ENCODE measurements around the gene ATP8B4. TPM values are rescaled to one million over a fixed set of nuclear protein-coding genes. Genes with fewer than 3 reads are reported as not detected.

The ATP8B4 gene
- total and polyA plus RNA-seq, 2 of the 8 experiments (the other 6 are each of a cell fraction or from before 2014, with no cell fraction given), result 0.17 to 0.24 TPM

GRCh38 chr15:50141856-50142255 lies 22.8 kb upstream of the ATP8B4 start:
- Histone ChIP-seq H3K79me1 (ENCODE audit: low read depth, low read length) (no peaks in the 10 kb centered on the region), H2AK5ac (ENCODE audit: low read depth, low read length) (no peak overlapping the region), H3K36me3 (ENCODE audit: control insufficient read depth in 2 of 4, insufficient read depth in 4 of 4, low read length in 3 of 4) (no peaks in the 10 kb centered on the region), H4K91ac (replicated peaks; ENCODE audit: insufficient read length, low read length) (no peak overlapping the region), H3K79me2 (ENCODE audit: control insufficient read depth in 1 of 2, insufficient read depth in 2 of 2, low read length in 2 of 2) (no peaks in the 10 kb centered on the region), H3K4me1 (replicated peaks in 1 of 4; ENCODE audit: control insufficient read depth in 3 of 4, insufficient read depth in 4 of 4, low read length in 3 of 4) (peaks cover 0 to 3% (median 0%) of the 10 kb centered on the region in 4 experiments; a peak in 1 of 7 replicates), H2BK120ac (replicated peaks; ENCODE audit: low read depth, low read length) (no peak overlapping the region), H2BK15ac (ENCODE audit: low read length) (no peak overlapping the region), H3K18ac (ENCODE audit: extremely low read depth, low read length) (no peak overlapping the region), H3K4me3 (ENCODE audit: extremely low read depth in 1 of 4, insufficient read depth in 2 of 4, low read depth in 3 of 4, low read length in 4 of 4) (no peak overlapping the region), H4K5ac (ENCODE audit: insufficient read length, low read depth, low read length) (no peak overlapping the region), H3K27ac (ENCODE audit: low read depth, low read length) (no peak overlapping the region), H3K4me2 (ENCODE audit: insufficient read depth in 1 of 2, low read depth in 2 of 2, low read length in 2 of 2) (no peak overlapping the region), H2BK20ac (ENCODE audit: low read length) (no peak overlapping the region), H3K56ac (replicated peaks; ENCODE audit: insufficient read length, low read depth, low read length) (no peak overlapping the region), H2BK12ac (ENCODE audit: low read depth, low read length) (no peak overlapping the region), H3K14ac (ENCODE audit: insufficient read length) (no peak overlapping the region), H3K4ac (replicated peaks; ENCODE audit: insufficient read length, low read depth, low read length) (no peak overlapping the region), H3K23ac (ENCODE audit: insufficient read length) (no peak overlapping the region), H3K27me3 (replicated peaks in 1 of 4; ENCODE audit: control insufficient read depth in 3 of 4, extremely low read depth in 1 of 4, insufficient read depth in 3 of 4, low read length in 3 of 4) (no peaks in the 10 kb centered on the region), H3K23me2 (ENCODE audit: low read depth, low read length) (no peaks in the 10 kb centered on the region), H2AFZ (ENCODE audit: low read length) (no peak overlapping the region), H2BK5ac (ENCODE audit: low read depth, low read length) (no peak overlapping the region), H4K20me1 (replicated peaks in 1 of 2; ENCODE audit: control insufficient read depth in 1 of 2, insufficient read depth in 2 of 2, low read length in 2 of 2) (no peaks in the 10 kb centered on the region), H3K9ac (replicated peaks in 1 of 4; ENCODE audit: extremely low read depth in 1 of 4, low read depth in 3 of 4, low read length in 3 of 4) (no peak overlapping the region), H4K8ac (ENCODE audit: extremely low read depth, insufficient read depth, low read length) (no peak overlapping the region; the same call in 1 of the 2 replicates), H3K9me3 (ENCODE audit: insufficient read depth in 2 of 2, low read depth in 1 of 2, low read length in 1 of 2) (no peaks in the 10 kb centered on the region)
- 95% methylated on average over 5 of the region's 5 CpGs; no CpG with 5 or more reads in 1 of the 2 experiments for WGBS, 2 experiments (ENCODE audit: extremely low coverage in 1 of 2, insufficient coverage in 1 of 2, insufficient read length in 1 of 2, insufficient replicate concordance in 2 of 2, low coverage in 1 of 2, low lambda C conversion rate in 2 of 2, missing lambda C conversion rate in 1 of 2)
- ChIA-PET POLR2A (ENCODE audit: partially characterized antibody) (no interaction called here), CTCF (ENCODE audit: partially characterized antibody) (interaction anchor here (1.1 to 3.8 kb wide), 3 partner anchors 26 to 916 kb away, joined by 4 to 12 read pairs (median 8); no protein-coding TSS in a partner anchor)
- DNase-seq (ENCODE audit: low read depth in 1 of 2, low spot score in 2 of 2) (no peak), FAIRE-seq (no peak)
- no peak for TF ChIP-seq RFX5 (IDR thresholded peaks at IDR 0.05; ENCODE audit: borderline replicate concordance, low read depth, low read length)
